Cardiac muscle cell (in vitro differentiated cells and primary cell): Measurements from ENCODE around the gene RALY. TPM values are rescaled to one million over a fixed set of nuclear protein-coding genes. Genes with fewer than 3 reads are reported as not detected.

ENCODE experiments used
- DNase-seq, 2 donors: peaks; one replicate each; pipeline versions ENCODE4 v3.0.0 to v3.0.0-alpha.2; 2010 to 2017; ENCODE audit warnings: low read depth in 1 of 2, low spot score in 1 of 2
- H3K27ac ChIP-seq: fragments of 200-600 bp; sonication (generic); 2 replicates; pipeline ENCODE4 v1.5.1; 2016
- H3K27me3 ChIP-seq: fragments of 200-600 bp; sonication (generic); 2 replicates; pipeline ENCODE4 v1.6.0; 2016; ENCODE audit warnings: control low read depth
- H3K36me3 ChIP-seq: fragments of 200-600 bp; sonication (generic); 2 replicates; pipeline ENCODE4 v1.5.1; 2016; ENCODE audit warnings: control low read depth
- H3K4me1 ChIP-seq: fragments of 200-600 bp; sonication (generic); 2 replicates; pipeline ENCODE4 v1.8.1; 2017; ENCODE audit warnings: low read depth, mild to moderate bottlenecking, mixed run types
- H3K4me3 ChIP-seq: fragments of 200-600 bp; sonication (generic); 2 replicates; pipeline ENCODE4 v1.5.1; 2016; ENCODE audit warnings: mild to moderate bottlenecking
- H3K9me3 ChIP-seq: fragments of 200-600 bp; sonication (generic); 2 replicates; pipeline ENCODE4 v1.5.1; 2017; ENCODE audit warnings: low read depth, mild to moderate bottlenecking, control low read depth
- CTCF ChIP-seq: IDR thresholded peaks from 2 replicates; pipeline ENCODE4 v1.5.1; 2012; ENCODE audit warnings: low read depth, mild to moderate bottlenecking, low read length
- polyA plus RNA-seq: library from polyadenylated mRNA; unstranded; fragments of >200 nt; fragmentation: Nextera tagmentation; extraction: Ambion mirVana; gene quantifications from 2 replicates; pipeline ENCODE4 v1.2.1, GENCODE V29; 2016
- total RNA-seq: library from RNA; depleted of rRNA; stranded (reverse); fragments of >200 nt; gene quantifications from 2 replicates; pipeline ENCODE4 v1.2.3, GENCODE V29; 2016

The RALY gene
- total and polyA plus RNA-seq, 2 experiments from 2014 or later, result 241 to 308 TPM

GRCh38 chr20:34120213-34120612 is 126.5 kb downstream of the RALY start:
- Histone ChIP-seq H3K27ac (no peak overlapping the region), H3K9me3 (no peaks in the 10 kb centered on the region), H3K4me1 (no peaks in the 10 kb centered on the region), H3K36me3 (no peaks in the 10 kb centered on the region), H3K27me3 (peaks cover 6% of the 10 kb centered on the region), H3K4me3 (no peak overlapping the region)
- no peak for TF ChIP-seq CTCF
- no peak for DNase-seq

- no peaks in the 10 kb centered on the region for H3K36me3 ChIP-seq
Measured at GRCh38 chr20:34122274-34122980, 128.7 kb downstream of the RALY start.

GRCh38 chr20:34123309-34123708 is 129.6 kb downstream of the RALY start:
- no peak overlapping the region for H3K4me3 ChIP-seq
- no peaks in the 10 kb centered on the region for H3K36me3 ChIP-seq
- DNase-seq, result no peak
- H3K9me3 ChIP-seq, result no peaks in the 10 kb centered on the region
- no peak for TF ChIP-seq CTCF
- H3K27ac ChIP-seq, result no peak overlapping the region
- no peaks in the 10 kb centered on the region for H3K4me1 ChIP-seq
- H3K27me3 ChIP-seq, result peaks cover 6% of the 10 kb centered on the region

More at GRCh38 chr20:34122274-34122980, 128.7 kb downstream of the RALY start:
- Histone ChIP-seq H3K27ac (no peak overlapping the region), H3K27me3 (peaks cover 6% of the 10 kb centered on the region), H3K4me3 (no peak overlapping the region), H3K9me3 (no peaks in the 10 kb centered on the region), H3K4me1 (no peaks in the 10 kb centered on the region)
- TF ChIP-seq CTCF, result no peak
- no peak for DNase-seq

- no peak for TF ChIP-seq CTCF
Measured at GRCh38 chr20:34124469-34125249, 130.9 kb downstream of the RALY start.

GRCh38 chr20:34127792-34128191 is 134.1 kb downstream of the RALY start:
- H3K9me3 ChIP-seq, result no peaks in the 10 kb centered on the region
- H3K4me1 ChIP-seq, result no peaks in the 10 kb centered on the region
- H3K27ac ChIP-seq, result no peak overlapping the region
- no peaks in the 10 kb centered on the region for H3K36me3 ChIP-seq
- DNase-seq, result no peak
- no peaks in the 10 kb centered on the region for H3K27me3 ChIP-seq
- H3K4me3 ChIP-seq, result no peak overlapping the region
- no peak for TF ChIP-seq CTCF

More at GRCh38 chr20:34124469-34125249, 130.9 kb downstream of the RALY start:
- Histone ChIP-seq H3K4me3 (no peak overlapping the region), H3K4me1 (no peaks in the 10 kb centered on the region), H3K27ac (peak overlapping the region; percentile 22), H3K27me3 (no peaks in the 10 kb centered on the region), H3K36me3 (no peaks in the 10 kb centered on the region), H3K9me3 (no peaks in the 10 kb centered on the region)
- no peak for DNase-seq
